PC-3 (cell line): ENCODE measurements around the gene AUH. TPM values are rescaled to one million over a fixed set of nuclear protein-coding genes. Genes with fewer than 3 reads are reported as not detected.

Experiments used
- ATAC-seq: fragments of 200-7000 bp; cut with Tn5 transposase; 2 replicates; pipeline ENCODE4 v1.9.1; 2020; ENCODE audit warnings: mild to moderate bottlenecking, moderate library complexity
- BruUV-seq: library from RNA; stranded (reverse); fragments of 400-500 nt; replicated peaks from 2 replicates; lab custom pipeline; 2021; lab: Mats Ljungman, UMichigan
- CTCF ChIA-PET: fragments of 300-600 bp; sonication (Branson Sonifier 250); formaldehyde crosslinking; loops from one replicate; lab custom pipeline; 2022; ENCODE audit warnings: antibody characterized with exemption; lab: Charles Lee
- POLR2A ChIA-PET: fragments of 300-600 bp; sonication (Branson Sonifier 250); formaldehyde crosslinking; loops from one replicate; lab custom pipeline; 2022; ENCODE audit warnings: antibody characterized with exemption; ENCODE audit not compliant: unreplicated experiment; lab: Charles Lee
- DNase-seq: peaks from one replicate; pipeline ENCODE4 v3.0.0-alpha.2; 2015
- H2AFZ ChIP-seq: fragments of 300-600 bp; sonication (generic); 2 replicates; pipeline ENCODE4 v1.6.0; 2016; ENCODE audit warnings: antibody characterized with exemption, low read length
- H3F3A ChIP-seq: fragments of 300-600 bp; sonication (generic); one replicate; pipeline ENCODE4 v1.6.0; 2017; ENCODE audit warnings: antibody characterized with exemption, low read length, control low read depth, mild to moderate bottlenecking; ENCODE audit not compliant: unreplicated experiment
- H3K27ac ChIP-seq: fragments of 300-600 bp; sonication (generic); 2 replicates; pipeline ENCODE4 v1.5.1; 2016; ENCODE audit warnings: mild to moderate bottlenecking, low read length
- H3K27me3 ChIP-seq: fragments of 300-600 bp; sonication (generic); 2 replicates; pipeline ENCODE4 v1.6.1; 2016; ENCODE audit warnings: low read length, mixed read lengths
- H3K36me3 ChIP-seq: fragments of 300-600 bp; sonication (generic); 2 replicates; pipeline ENCODE4 v1.6.1; 2016; ENCODE audit warnings: low read depth, mixed run types, low read length, mixed read lengths
- H3K4me1 ChIP-seq: fragments of 300-600 bp; sonication (generic); 2 replicates; pipeline ENCODE4 v1.5.1; 2016; ENCODE audit warnings: low read length; ENCODE audit not compliant: insufficient read depth
- H3K4me2 ChIP-seq: fragments of 300-600 bp; sonication (generic); 2 replicates; pipeline ENCODE4 v1.6.0; 2016; ENCODE audit warnings: low read length
- H3K4me3 ChIP-seq: fragments of 300-600 bp; sonication (generic); 2 replicates; pipeline ENCODE4 v1.5.1; 2016; ENCODE audit warnings: mild to moderate bottlenecking, low read length, mixed read lengths
- H3K79me2 ChIP-seq: fragments of 300-600 bp; sonication (generic); 2 replicates; pipeline ENCODE4 v1.6.1; 2017; ENCODE audit warnings: low read length, mixed read lengths
- H3K9ac ChIP-seq: fragments of 300-600 bp; sonication (generic); 2 replicates; pipeline ENCODE4 v1.6.0; 2016; ENCODE audit warnings: mild to moderate bottlenecking, low read length
- H3K9me2 ChIP-seq: fragments of 300-600 bp; sonication (generic); replicated peaks from 2 replicates; pipeline ENCODE4 v1.6.1; 2016; ENCODE audit warnings: mixed run types, low read length, mixed read lengths
- H3K9me3 ChIP-seq: fragments of 300-600 bp; sonication (generic); 2 replicates; pipeline ENCODE4 v1.6.1; 2016; ENCODE audit warnings: low read length, mixed read lengths
- H4K20me1 ChIP-seq: fragments of 300-600 bp; sonication (generic); 2 replicates; pipeline ENCODE4 v1.6.1; 2016; ENCODE audit warnings: low read length, mixed read lengths
- EZH2 ChIP-seq: fragments of 300-600 bp; sonication (generic); IDR thresholded peaks from one replicate; pipeline ENCODE4 v1.6.1; 2017; ENCODE audit warnings: antibody characterized with exemption, mild to moderate bottlenecking, low read length; ENCODE audit not compliant: unreplicated experiment
- EZH2phosphoT487 ChIP-seq: fragments of 300-600 bp; sonication (generic); IDR thresholded peaks from 2 replicates; pipeline ENCODE4 v1.6.1; 2018; ENCODE audit warnings: mild to moderate bottlenecking, antibody characterized with exemption, low read length, borderline replicate concordance
- intact Hi-C: fragments of 100-400 bp; cut with micrococcal nuclease; formaldehyde crosslinking; loops from 2 replicates; pipeline ENCODE4 v1.9.0; 2023
- total RNA-seq: library from RNA; depleted of rRNA; stranded (reverse); fragments of >200 nt; gene quantifications from 2 replicates; pipeline ENCODE4 v1.2.3, GENCODE V29; 2014
- TF ChIP-seq, protein P1 (sequence below): fragments of 300-600 bp; sonication (generic); conservative IDR thresholded peaks from 2 replicates; pipeline ENCODE4 v1.5.1; 2017; ENCODE audit warnings: antibody characterized with exemption, low read depth, mild to moderate bottlenecking, low read length

The AUH gene
- total RNA-seq, 1 experiment from 2014 or later, result 30.4 TPM

DNA sequence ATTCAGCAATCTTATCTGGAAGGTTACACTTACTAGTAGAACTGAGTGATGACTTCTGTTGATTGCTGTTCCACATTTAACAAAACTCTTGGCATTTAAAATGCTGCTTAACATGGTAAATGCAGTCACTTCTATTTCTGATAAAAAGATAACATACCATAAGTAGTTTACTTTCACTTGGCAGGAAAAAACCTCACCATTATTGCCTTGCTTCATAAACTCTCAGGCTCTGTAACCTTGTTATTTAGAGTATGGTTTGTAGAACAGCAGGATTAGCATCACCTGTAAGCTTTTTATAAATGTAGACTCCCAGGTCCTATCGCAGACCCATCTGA is 55.5 kb downstream of the AUH start:
- ChIA-PET CTCF (no interaction called here), POLR2A (no interaction called here)
- H3K79me2 ChIP-seq, result no peaks in the 10 kb centered on the region
- H3K9me3 ChIP-seq, result no peaks in the 10 kb centered on the region
- H3K9ac ChIP-seq, result no peak overlapping the region
- no peaks in the 10 kb centered on the region for H3K36me3 ChIP-seq
- H3K4me2 ChIP-seq, result no peak overlapping the region
- H3K4me1 ChIP-seq, result peaks cover 27% of the 10 kb centered on the region
- ATAC-seq, result no peak
- intact Hi-C loops, result no loop called here
- no peak overlapping the region for H3K4me3 ChIP-seq
- no TSS peak for BruUV-seq
- DNase-seq, result no peak
- no peaks in the 10 kb centered on the region for H4K20me1 ChIP-seq
- no peak overlapping the region for H3K27ac ChIP-seq
- no peaks in the 10 kb centered on the region for H3K9me2 ChIP-seq
- no peak overlapping the region for H2AFZ ChIP-seq
- H3F3A ChIP-seq, result no peaks in the 10 kb centered on the region
- no peaks in the 10 kb centered on the region for H3K27me3 ChIP-seq
- TF ChIP-seq EZH2 (no peak), EZH2phosphoT487 (no peak)
- TF ChIP-seq, protein P1, sequence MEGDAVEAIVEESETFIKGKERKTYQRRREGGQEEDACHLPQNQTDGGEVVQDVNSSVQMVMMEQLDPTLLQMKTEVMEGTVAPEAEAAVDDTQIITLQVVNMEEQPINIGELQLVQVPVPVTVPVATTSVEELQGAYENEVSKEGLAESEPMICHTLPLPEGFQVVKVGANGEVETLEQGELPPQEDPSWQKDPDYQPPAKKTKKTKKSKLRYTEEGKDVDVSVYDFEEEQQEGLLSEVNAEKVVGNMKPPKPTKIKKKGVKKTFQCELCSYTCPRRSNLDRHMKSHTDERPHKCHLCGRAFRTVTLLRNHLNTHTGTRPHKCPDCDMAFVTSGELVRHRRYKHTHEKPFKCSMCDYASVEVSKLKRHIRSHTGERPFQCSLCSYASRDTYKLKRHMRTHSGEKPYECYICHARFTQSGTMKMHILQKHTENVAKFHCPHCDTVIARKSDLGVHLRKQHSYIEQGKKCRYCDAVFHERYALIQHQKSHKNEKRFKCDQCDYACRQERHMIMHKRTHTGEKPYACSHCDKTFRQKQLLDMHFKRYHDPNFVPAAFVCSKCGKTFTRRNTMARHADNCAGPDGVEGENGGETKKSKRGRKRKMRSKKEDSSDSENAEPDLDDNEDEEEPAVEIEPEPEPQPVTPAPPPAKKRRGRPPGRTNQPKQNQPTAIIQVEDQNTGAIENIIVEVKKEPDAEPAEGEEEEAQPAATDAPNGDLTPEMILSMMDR, result no peak

DNA sequence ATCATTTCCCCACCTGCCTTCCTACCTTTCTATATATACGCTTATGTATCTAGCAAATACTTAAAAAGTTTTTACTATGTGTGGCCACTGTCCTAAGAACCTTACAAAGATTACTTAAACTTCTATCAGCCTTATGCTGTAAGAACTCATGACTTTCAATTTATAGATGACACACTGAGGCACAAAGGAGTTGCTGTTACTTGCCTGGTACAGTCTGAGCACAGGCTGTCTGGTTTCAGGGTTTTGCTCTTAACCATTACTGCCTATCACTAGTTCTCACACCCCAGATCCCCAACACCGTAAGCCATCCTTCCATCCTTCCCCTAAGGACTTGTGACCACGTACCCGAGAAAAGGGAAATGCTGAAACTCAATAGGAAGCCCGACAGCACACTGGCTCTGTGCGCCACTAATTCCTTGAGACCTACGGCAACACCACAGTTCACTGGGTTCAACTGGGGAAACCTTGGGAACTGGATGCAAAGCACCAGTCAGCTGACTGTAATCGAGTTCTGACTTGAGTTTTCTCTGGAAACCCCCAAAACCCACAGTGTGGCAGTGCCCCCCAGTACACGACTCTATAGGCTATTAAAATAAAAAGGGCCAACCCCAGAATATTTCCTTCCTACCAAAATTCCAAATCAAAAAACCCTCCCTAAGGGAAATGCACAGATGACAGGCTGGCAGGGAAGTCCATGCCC is 56.0 kb downstream of the AUH start:
- no peak overlapping the region for H3K9ac ChIP-seq
- no peak overlapping the region for H3K4me3 ChIP-seq
- POLR2A ChIA-PET, result no interaction called here
- no peak overlapping the region for H2AFZ ChIP-seq
- H3K9me2 ChIP-seq, result no peaks in the 10 kb centered on the region
- H3K4me2 ChIP-seq, result no peak overlapping the region
- ATAC-seq (no peak), DNase-seq (no peak)
- no TSS peak for BruUV-seq
- H3K79me2 ChIP-seq, result no peaks in the 10 kb centered on the region
- H4K20me1 ChIP-seq, result no peaks in the 10 kb centered on the region
- H3F3A ChIP-seq, result no peaks in the 10 kb centered on the region
- H3K27me3 ChIP-seq, result no peaks in the 10 kb centered on the region
- no peaks in the 10 kb centered on the region for H3K9me3 ChIP-seq
- peaks cover 31% of the 10 kb centered on the region for H3K4me1 ChIP-seq
- H3K36me3 ChIP-seq, result no peaks in the 10 kb centered on the region
- CTCF ChIA-PET, result no interaction called here
- intact Hi-C loops, result no loop called here
- TF ChIP-seq, protein P1, result no peak
- TF ChIP-seq EZH2phosphoT487 (no peak), EZH2 (no peak)
- no peak overlapping the region for H3K27ac ChIP-seq

DNA sequence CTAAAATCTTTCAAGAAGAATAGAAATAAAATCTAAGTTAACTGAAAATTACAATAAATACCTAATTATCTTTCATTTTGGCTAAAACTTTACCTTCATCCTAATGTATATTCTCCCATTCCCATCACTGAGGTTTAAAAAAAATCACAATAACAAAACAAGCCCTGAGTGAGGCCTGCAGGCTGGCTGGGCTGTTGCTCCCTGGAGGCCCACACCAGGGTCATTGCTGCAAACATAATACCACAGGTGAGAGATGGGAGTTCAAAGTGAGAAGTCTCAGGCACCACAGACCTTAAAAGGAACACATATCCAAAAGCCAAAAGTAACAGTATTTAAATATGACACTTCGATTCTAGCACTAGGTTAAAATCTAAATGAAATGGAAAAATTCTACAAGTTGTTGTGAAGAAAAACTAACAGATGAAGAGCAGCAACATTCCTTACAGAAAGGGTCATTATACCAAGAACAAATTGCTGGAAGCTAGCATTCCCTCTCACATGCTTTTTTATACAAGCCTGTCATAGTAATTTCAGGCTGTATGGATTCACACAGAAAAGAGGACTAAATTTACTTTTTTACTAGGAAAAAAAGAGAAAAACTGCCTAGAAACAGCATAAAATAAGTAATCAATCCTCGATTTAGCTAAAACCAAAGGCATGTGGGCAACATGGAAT is 57.8 kb downstream of the AUH start:
- no peaks in the 10 kb centered on the region for H3K9me3 ChIP-seq
- peaks cover 31% of the 10 kb centered on the region for H3K4me1 ChIP-seq
- no peak overlapping the region for H3K4me2 ChIP-seq
- intact Hi-C loops, result loop anchor here (2.0 to 5.0 kb wide), 2 partner anchors 45 to 118 kb away; partner anchors contain the start of gene NFIL3
- ATAC-seq (no peak), DNase-seq (no peak)
- peak overlapping the region; percentile 82 for H3K27ac ChIP-seq
- peak overlapping the region; percentile 41; the same call in 1 of the 2 replicates for H3K9ac ChIP-seq
- H3K9me2 ChIP-seq, result no peaks in the 10 kb centered on the region
- no peaks in the 10 kb centered on the region for H4K20me1 ChIP-seq
- CTCF ChIA-PET, result interaction anchor here (0.6 kb wide), 1 partner anchor 11 kb away, joined by 3 read pairs; no protein-coding TSS in a partner anchor
- POLR2A ChIA-PET, result no interaction called here
- H3K27me3 ChIP-seq, result no peaks in the 10 kb centered on the region
- BruUV-seq, result no TSS peak
- no peaks in the 10 kb centered on the region for H3K79me2 ChIP-seq
- H3K36me3 ChIP-seq, result no peaks in the 10 kb centered on the region
- TF ChIP-seq, protein P1, result no peak
- TF ChIP-seq EZH2 (no peak), EZH2phosphoT487 (no peak)
- no peak overlapping the region for H2AFZ ChIP-seq
- no peak overlapping the region for H3K4me3 ChIP-seq
- H3F3A ChIP-seq, result no peaks in the 10 kb centered on the region
